BLaER1 (cell line): ENCODE measurements around the gene SRGAP2B.
"Not testable (repeated sequence)": the region's sequence is repeated elsewhere in the genome, so short reads cannot be mapped to it uniquely, and the experiment has no call there.

Experiments
- H3K27ac ChIP-seq: shearing (Covaris generic); formaldehyde crosslinking; 2 replicates; pipeline ENCODE4 v1.8.1; 2022
- H3K27me3 ChIP-seq: shearing (Covaris generic); formaldehyde crosslinking; 2 replicates; pipeline ENCODE4 v1.8.1; 2022
- H3K36me3 ChIP-seq: shearing (Covaris generic); formaldehyde crosslinking; 2 replicates; pipeline ENCODE4 v1.8.1; 2022
- H3K4me1 ChIP-seq: shearing (Covaris generic); formaldehyde crosslinking; 2 replicates; pipeline ENCODE4 v1.8.1; 2022
- H3K4me2 ChIP-seq: shearing (Covaris generic); formaldehyde crosslinking; 2 replicates; pipeline ENCODE4 v1.8.1; 2022
- H3K4me3 ChIP-seq: shearing (Covaris generic); formaldehyde crosslinking; 2 replicates; pipeline ENCODE4 v1.8.1; 2022
- H3K9ac ChIP-seq: shearing (Covaris generic); formaldehyde crosslinking; 2 replicates; pipeline ENCODE4 v1.8.1; 2022
- H3K9me3 ChIP-seq: shearing (Covaris generic); formaldehyde crosslinking; 2 replicates; pipeline ENCODE4 v1.8.1; 2022
- H4K20me1 ChIP-seq: shearing (Covaris generic); formaldehyde crosslinking; 2 replicates; pipeline ENCODE4 v1.8.1; 2022

The SRGAP2B gene

GRCh38 chr1:144936186-144936732 lies 158.9 kb downstream of the SRGAP2B start:
- H3K27me3 ChIP-seq, H3K36me3 ChIP-seq, H3K4me2 ChIP-seq, H3K9me3 ChIP-seq, H3K4me1 ChIP-seq, H3K4me3 ChIP-seq, H3K9ac ChIP-seq, H4K20me1 ChIP-seq, H3K27ac ChIP-seq: not testable (repeated sequence)

- H3K36me3 ChIP-seq, H3K9ac ChIP-seq, H3K9me3 ChIP-seq, H3K4me1 ChIP-seq, H4K20me1 ChIP-seq, H3K27ac ChIP-seq, H3K4me2 ChIP-seq, H3K27me3 ChIP-seq, H3K4me3 ChIP-seq: not testable (repeated sequence)
Observed at GRCh38 chr1:144935310-144935709, 159.8 kb downstream of the SRGAP2B start.

DNA sequence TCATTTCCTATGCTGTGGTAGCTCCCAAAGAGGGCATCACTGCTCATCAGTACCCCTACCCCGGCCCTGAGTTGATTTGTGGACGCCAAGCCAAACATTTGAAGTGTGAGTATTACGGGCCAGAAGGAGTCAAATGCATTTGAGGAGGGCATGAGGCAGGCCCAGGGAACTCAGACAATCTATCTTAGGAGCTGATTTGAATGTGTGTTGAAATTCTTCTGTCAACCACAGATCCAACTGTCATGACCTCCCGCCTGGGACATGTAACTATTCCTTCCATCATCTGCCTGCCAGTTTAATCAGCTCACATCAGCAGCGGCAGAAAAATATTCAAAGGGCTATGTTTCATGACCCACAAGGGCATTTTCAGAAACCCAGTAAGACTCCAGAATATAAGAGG lies 162.1 kb downstream of the SRGAP2B start:
- H4K20me1 ChIP-seq, H3K27ac ChIP-seq, H3K4me1 ChIP-seq, H3K4me2 ChIP-seq, H3K9me3 ChIP-seq, H3K36me3 ChIP-seq, H3K4me3 ChIP-seq, H3K9ac ChIP-seq, H3K27me3 ChIP-seq: not testable (repeated sequence)

DNA sequence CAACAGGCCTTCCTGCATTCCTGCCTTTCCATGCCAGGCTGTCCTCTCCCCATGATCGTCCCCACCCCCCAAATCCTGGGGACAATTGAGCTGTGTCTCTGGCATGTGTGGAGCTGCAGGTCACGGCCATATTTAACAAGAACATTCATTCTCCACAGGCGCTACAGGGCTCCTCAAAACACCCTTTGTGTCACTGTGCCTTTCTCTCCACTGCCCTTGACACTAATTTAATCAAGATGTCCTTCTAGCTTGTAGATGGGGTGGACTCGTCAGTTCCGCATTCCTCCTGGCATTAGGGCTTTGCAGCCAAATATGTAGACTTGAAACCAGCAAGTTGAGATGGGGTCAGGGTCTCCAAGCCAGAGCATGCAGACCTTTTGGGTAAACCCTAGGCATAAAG lies 163.0 kb downstream of the SRGAP2B start:
- not testable (repeated sequence) for H3K4me1 ChIP-seq, H3K9me3 ChIP-seq, H3K27ac ChIP-seq, H3K27me3 ChIP-seq, H3K4me2 ChIP-seq, H4K20me1 ChIP-seq, H3K4me3 ChIP-seq, H3K9ac ChIP-seq, H3K36me3 ChIP-seq

GRCh38 chr1:144931553-144931952 lies 163.6 kb downstream of the SRGAP2B start:
- H3K9me3 ChIP-seq, H3K36me3 ChIP-seq, H3K4me2 ChIP-seq, H4K20me1 ChIP-seq, H3K27me3 ChIP-seq, H3K4me1 ChIP-seq, H3K27ac ChIP-seq, H3K4me3 ChIP-seq, H3K9ac ChIP-seq: not testable (repeated sequence)

DNA sequence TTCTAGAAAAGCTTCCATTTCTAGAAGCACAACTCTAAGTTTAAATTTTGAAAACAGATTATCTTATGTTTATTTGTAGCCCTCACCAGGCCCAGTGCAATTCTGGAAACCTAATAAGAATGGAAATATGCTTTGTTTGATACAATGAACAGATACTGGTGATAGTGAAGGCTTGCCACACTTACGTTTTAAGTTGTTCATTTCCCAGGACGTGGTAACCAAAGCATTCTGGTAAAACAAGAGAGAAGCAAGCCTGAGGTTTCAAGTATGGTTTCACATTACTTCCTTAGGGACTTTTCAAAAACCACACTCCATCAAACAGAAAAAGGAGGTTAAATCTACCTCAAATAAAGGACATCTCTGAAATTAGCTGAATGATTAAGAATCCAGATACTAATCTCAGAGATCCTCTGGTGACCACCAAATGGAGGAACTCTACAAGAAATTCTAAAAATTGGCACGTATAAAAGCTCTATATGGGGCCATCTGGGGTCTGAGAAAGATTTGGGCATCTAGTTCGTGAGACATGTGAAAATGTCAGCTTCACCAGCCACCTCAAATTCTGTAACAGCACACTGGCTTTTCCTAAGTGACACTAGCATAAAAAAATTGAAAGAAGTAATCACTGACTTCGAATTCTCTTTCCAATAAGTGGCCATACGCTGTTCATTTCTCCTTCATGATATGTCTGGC lies 164.9 kb downstream of the SRGAP2B start:
- H3K4me1 ChIP-seq, H3K4me3 ChIP-seq, H3K27ac ChIP-seq, H4K20me1 ChIP-seq, H3K27me3 ChIP-seq, H3K9ac ChIP-seq, H3K4me2 ChIP-seq, H3K9me3 ChIP-seq, H3K36me3 ChIP-seq: not testable (repeated sequence)

DNA sequence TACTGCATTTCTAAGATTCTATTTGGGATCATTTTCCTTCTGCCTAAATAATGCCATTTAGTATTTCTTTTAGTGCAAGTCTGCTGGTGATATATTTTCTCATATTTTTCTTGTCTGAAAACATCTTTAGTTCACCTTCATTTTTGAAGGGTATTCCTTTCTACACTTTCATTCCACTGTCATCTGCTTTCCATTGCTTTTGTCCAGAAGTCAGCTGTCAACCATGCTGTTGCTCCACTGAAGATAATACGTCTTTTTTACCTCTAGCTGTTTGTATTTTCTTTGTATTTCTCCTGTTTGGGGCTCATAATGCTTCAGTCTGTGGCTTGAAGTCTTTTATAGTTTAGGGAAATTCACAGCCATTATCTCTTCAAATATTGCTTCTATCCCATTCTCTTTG lies 167.8 kb downstream of the SRGAP2B start:
- H3K4me1 ChIP-seq, H3K4me2 ChIP-seq, H3K9ac ChIP-seq, H3K36me3 ChIP-seq, H3K4me3 ChIP-seq, H3K27me3 ChIP-seq, H4K20me1 ChIP-seq, H3K9me3 ChIP-seq, H3K27ac ChIP-seq: not testable (repeated sequence)

DNA sequence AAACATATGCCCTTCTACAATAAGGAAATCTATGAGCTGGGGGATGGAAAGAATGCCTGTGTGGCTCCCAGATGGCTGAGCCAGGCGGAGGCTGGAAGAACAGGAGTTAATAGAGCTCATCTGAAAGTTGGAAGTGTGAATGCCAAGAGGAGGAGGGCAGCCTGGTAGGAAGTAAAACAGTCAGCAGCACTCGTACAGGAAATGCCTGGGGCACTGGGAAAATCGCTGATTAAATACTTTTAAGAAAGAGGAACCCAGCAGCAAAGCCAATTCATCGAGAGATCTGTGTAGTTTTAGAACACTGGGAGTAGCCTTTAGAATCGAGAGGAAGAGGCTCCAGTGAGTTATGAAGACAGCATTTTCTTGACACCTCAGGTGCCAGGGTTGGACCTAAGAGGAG lies 171.5 kb downstream of the SRGAP2B start:
- not testable (repeated sequence) for H3K4me2 ChIP-seq, H3K27me3 ChIP-seq, H3K9ac ChIP-seq, H4K20me1 ChIP-seq, H3K27ac ChIP-seq, H3K4me3 ChIP-seq, H3K4me1 ChIP-seq, H3K9me3 ChIP-seq, H3K36me3 ChIP-seq

GRCh38 chr1:144922785-144923184 lies 172.3 kb downstream of the SRGAP2B start:
- not testable (repeated sequence) for H3K9me3 ChIP-seq, H3K27ac ChIP-seq, H3K27me3 ChIP-seq, H3K4me1 ChIP-seq, H4K20me1 ChIP-seq, H3K9ac ChIP-seq, H3K36me3 ChIP-seq, H3K4me2 ChIP-seq, H3K4me3 ChIP-seq

DNA sequence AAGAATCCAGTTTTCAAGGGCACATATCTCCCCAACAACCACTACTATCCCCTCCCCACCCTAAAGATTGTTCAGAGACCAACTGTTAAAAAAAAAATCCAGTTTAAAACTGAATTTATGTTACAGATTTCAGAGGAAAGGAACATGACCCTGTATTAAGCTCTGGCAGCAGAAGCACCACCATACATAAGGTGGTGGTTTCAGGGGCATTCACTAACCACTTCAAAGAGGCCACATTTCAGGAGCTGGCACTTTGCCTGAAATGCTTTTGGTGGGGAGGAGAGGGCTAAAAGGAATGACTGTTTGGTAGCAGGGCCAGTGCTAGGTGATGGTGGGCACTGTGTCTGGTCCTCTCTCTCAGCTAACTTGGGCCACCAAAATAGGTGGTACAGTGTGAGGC lies 176.0 kb downstream of the SRGAP2B start:
- H3K27ac ChIP-seq, H4K20me1 ChIP-seq, H3K4me2 ChIP-seq, H3K27me3 ChIP-seq, H3K4me3 ChIP-seq, H3K4me1 ChIP-seq, H3K36me3 ChIP-seq, H3K9ac ChIP-seq, H3K9me3 ChIP-seq: not testable (repeated sequence)

DNA sequence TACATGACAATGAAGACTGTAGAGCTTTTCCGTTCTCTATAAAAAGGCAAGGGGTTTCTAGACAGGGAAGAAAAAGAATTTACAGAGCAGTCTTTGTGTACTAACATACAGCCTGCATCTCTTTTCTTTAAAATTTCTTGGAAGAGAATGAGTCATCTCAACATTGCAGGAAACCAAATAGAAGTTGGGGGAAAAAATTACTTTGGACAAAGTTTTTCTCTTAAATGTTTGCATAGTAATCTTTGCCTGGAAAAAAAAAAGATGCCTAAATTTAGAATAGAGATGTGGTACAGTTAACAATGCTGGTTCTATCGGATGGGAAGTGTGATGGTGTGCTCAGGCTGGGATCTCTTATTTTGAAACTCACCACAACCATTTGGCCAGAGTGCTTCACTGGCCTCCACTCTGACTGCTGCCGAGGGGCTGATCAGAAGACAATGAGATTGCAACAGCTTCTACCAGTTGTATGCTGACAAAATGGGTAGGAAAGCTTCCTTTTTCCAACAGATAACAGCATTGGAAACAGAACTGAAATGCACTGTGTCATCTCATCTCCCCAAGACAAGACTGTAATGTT lies 177.0 kb downstream of the SRGAP2B start:
- H3K9me3 ChIP-seq, H3K27ac ChIP-seq, H3K4me3 ChIP-seq, H3K4me1 ChIP-seq, H4K20me1 ChIP-seq, H3K9ac ChIP-seq, H3K4me2 ChIP-seq, H3K27me3 ChIP-seq, H3K36me3 ChIP-seq: not testable (repeated sequence)

DNA sequence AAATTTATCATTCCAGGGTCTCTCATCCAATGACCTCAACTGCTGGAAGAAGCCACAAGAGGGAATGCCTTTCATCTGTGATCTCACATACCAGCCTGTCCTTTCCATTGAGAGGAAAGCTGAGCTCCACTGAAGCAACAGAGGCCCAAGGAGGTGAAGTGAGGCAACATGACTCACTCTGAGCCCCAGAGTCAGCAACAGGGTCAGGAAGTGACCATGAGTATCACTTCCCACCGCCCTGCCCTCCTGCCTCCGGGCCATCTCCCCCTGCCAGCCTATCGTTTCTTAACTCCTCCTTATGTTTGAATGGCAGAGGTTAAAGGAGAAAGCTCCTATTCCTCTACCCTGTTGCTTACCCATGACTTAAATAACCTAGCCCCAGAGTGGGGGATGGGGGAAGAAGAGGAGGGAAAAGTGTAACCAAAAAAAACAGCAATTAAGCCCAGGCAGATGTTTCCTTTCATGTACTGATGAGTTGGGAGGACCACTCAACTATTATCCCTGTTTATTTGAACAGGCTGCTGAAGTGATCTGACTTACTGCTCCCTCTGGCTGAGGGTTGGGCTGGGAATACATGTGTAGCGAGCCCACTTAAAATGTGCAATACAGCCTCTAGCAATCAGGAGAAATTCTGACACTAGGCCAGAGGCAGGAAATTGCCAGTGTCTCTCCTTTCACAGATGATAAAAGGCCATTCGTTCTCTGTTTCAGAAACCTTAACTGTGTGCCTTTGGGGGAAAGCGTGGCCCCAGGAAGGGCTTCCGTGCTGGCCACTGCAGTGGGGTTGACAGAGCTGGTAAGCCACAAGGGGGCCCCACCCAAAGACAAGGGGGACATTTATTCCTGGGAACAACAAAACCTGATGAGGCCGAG lies 177.7 kb downstream of the SRGAP2B start:
- not testable (repeated sequence) for H3K9me3 ChIP-seq, H3K4me2 ChIP-seq, H3K4me3 ChIP-seq, H3K4me1 ChIP-seq, H3K36me3 ChIP-seq, H4K20me1 ChIP-seq, H3K9ac ChIP-seq, H3K27ac ChIP-seq, H3K27me3 ChIP-seq

DNA sequence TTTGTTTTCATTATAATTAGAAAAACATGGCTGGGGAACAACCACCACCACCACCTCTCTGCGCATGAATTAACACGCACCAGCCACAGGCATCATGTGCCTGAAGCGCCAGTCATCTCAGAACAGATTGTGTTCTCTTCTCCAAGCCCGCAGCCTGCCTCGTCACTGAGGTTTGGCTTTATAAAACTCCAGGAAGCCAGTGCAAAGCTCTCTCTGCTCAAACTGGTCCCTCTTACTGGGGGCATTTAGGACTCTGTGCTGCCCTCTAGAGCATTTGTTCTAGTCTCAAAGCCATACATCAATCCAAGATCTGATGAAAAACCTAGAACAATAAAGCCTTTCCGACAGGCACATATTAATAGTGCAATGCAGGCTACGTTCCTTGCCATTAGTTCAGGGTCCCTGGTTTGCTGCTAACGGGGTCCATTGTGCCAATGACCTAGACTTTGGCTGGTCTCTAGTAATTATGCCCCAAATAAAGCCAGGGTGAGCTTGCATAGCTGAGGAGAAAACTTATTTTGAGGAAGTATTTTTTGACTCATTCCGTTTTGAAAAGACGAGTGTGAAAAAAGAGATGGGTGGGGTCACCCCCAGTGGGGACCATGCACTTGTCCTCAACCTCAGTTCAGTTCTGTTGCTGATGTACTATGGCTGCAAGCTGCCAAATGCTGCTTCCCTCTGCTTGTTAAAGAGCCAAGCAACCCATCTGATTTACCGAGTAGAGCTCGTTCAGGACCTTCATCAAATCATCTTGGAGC lies 181.0 kb downstream of the SRGAP2B start:
- not testable (repeated sequence) for H3K36me3 ChIP-seq, H3K4me2 ChIP-seq, H3K27me3 ChIP-seq, H4K20me1 ChIP-seq, H3K9ac ChIP-seq, H3K27ac ChIP-seq, H3K4me1 ChIP-seq, H3K9me3 ChIP-seq, H3K4me3 ChIP-seq

DNA sequence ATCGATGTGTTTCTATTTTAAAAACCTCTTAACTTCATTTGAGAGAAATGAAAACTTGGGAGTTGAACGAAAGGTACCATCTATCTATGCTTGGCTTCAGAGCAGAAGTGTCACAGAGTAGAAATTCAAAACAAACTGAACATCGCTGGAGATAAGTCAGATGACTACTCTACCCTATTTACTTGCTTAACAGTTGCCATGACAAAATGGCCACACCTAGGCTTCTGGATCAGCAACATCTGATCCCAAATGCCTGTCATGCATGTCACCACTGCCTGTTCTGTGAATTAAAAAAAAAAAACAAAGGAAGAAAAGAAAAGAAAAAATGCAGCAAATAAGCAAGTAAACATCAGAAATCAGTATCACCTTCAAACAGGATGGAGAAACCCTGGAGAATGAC lies 181.7 kb downstream of the SRGAP2B start:
- H3K4me3 ChIP-seq, H3K9ac ChIP-seq, H3K27me3 ChIP-seq, H3K9me3 ChIP-seq, H3K36me3 ChIP-seq, H3K4me2 ChIP-seq, H3K27ac ChIP-seq, H4K20me1 ChIP-seq, H3K4me1 ChIP-seq: not testable (repeated sequence)
